Astrocyte (in vitro differentiated cells and primary cell): ENCODE data around the gene LACTB.

Source experiments
- EZH2 ChIP-seq: IDR thresholded peaks from 2 replicates; pipeline ENCODE4 v1.6.1; 2012; ENCODE audit warnings: mild to moderate bottlenecking, low read length, inconsistent platforms; ENCODE audit not compliant: insufficient read depth
- TF ChIP-seq, protein P1 (sequence below): IDR thresholded peaks from 2 replicates; pipeline ENCODE4 v1.5.1; 2011; ENCODE audit warnings: low read depth, mild to moderate bottlenecking, inconsistent platforms, low read length, moderate library complexity; ENCODE audit not compliant: insufficient read depth

DNA sequence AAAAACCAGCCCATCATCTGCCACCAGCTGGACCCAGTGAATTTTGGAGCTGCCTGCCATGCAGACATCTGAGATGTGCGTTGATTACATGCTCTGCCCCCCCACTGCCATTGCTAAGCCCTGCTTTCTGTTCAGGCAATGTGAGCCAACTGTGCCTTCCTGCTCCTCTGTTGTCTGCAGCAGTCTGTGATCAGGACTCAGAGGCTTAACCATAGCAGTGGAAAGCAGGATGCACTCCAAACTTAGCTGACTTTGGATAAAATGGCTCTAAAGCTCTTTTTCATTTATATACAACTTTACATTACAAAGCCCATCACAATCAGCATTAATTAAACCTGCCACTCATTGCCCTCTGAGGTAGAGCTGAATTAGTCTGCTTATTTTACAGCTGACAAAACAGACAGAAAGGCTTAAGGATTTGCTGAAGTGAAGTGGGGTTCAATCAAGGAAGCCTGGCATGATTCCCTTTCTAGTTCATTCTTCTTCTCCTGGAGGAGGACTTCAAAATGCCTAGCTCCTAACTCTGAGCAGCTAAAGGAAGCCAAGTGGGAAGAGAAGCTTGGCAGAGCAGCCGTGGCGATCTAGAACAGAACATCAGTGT lies 51.3 kb downstream of the LACTB start:
- TF ChIP-seq, protein P1, sequence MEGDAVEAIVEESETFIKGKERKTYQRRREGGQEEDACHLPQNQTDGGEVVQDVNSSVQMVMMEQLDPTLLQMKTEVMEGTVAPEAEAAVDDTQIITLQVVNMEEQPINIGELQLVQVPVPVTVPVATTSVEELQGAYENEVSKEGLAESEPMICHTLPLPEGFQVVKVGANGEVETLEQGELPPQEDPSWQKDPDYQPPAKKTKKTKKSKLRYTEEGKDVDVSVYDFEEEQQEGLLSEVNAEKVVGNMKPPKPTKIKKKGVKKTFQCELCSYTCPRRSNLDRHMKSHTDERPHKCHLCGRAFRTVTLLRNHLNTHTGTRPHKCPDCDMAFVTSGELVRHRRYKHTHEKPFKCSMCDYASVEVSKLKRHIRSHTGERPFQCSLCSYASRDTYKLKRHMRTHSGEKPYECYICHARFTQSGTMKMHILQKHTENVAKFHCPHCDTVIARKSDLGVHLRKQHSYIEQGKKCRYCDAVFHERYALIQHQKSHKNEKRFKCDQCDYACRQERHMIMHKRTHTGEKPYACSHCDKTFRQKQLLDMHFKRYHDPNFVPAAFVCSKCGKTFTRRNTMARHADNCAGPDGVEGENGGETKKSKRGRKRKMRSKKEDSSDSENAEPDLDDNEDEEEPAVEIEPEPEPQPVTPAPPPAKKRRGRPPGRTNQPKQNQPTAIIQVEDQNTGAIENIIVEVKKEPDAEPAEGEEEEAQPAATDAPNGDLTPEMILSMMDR: no peak
- no peak for TF ChIP-seq EZH2
